A549 (cell line): ENCODE measurements around the gene RABAC1.

ENCODE experiments used
- CTCF ChIP-seq: fragments of >200 bp; sonication (Bioruptor Twin); formaldehyde crosslinking; IDR thresholded peaks from 3 replicates; pipeline ENCODE4 v1.5.1; 2016
- EHMT2 ChIP-seq: fragments of 200-600 bp; sonication (generic); IDR thresholded peaks from 2 replicates; pipeline ENCODE4 v1.6.1; 2016; ENCODE audit warnings: antibody characterized with exemption, low read depth, mild to moderate bottlenecking, moderate library complexity
- HDAC2 ChIP-seq: fragments of 200-600 bp; sonication (generic); IDR thresholded peaks from 2 replicates; pipeline ENCODE4 v1.6.1; 2016
- PHF8 ChIP-seq: fragments of 200-600 bp; sonication (generic); IDR thresholded peaks from 2 replicates; pipeline ENCODE4 v1.6.1; 2016; ENCODE audit warnings: low read depth, mild to moderate bottlenecking, antibody characterized with exemption, moderate library complexity, borderline replicate concordance
- POLR2A ChIP-seq: IDR thresholded peaks from 2 replicates; pipeline ENCODE4 v1.6.1; 2012; ENCODE audit warnings: mild to moderate bottlenecking, low read length
- RAD21 ChIP-seq, 2 experiments: fragments of >200 bp in 1 of 2; sonication (Bioruptor Twin) in 1 of 2; formaldehyde crosslinking in 1 of 2; IDR thresholded peaks in 1 of 2; conservative IDR thresholded peaks in 1 of 2; 2 replicates in 1 of 2; 3 replicates in 1 of 2; pipeline ENCODE4 v1.6.1; 2012 to 2018; ENCODE audit warnings: inconsistent platforms in 1 of 2
- USF2 ChIP-seq: fragments of 450-650 bp; IDR thresholded peaks from 2 replicates; pipeline ENCODE4 v1.6.1; 2014; ENCODE audit warnings: antibody characterized with exemption

GRCh38 chr19:41990615-41991014 lies 31.5 kb upstream of the RABAC1 start:
- TF ChIP-seq CTCF (no peak), PHF8 (no peak), USF2 (no peak), HDAC2 (no peak), RAD21 (conservative IDR thresholded peaks at IDR 0.05 in 1 of 2, IDR thresholded peaks at IDR 0.05 in 1 of 2) (no peak), POLR2A (no peak), EHMT2 (no peak)
